SKM-1 (cell line): ENCODE data around the gene ACACA.
A peak's percentile ranks its signal among the peaks of the same experiment; 100 is the strongest.

Experiments used
- DNase-seq: peaks from one replicate; lab custom pipeline; 2025; ENCODE audit not compliant: unreplicated experiment; lab: John Stamatoyannopoulos, UW

Gene ACACA

DNA sequence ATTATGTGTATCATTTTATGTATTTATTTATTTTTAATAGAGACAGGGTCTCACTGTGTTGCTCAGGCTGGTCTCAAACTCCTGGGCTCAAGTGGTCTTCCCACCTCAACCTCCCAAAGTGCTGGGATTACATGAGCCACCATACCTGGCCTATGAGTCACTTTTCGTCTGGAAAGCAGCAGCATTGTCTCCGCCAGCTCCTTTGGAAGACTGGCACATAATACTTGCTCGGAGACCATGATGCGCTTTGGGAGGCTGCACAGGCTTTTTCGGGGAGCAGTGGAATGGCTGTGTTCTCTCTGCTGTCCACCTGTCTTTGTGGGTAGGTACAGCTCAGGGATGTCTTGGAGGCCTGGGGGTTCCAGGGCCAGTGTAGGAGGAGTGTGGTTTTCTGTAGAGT is 355.7 kb downstream of the ACACA start:
- DNase-seq, result no peak

DNA sequence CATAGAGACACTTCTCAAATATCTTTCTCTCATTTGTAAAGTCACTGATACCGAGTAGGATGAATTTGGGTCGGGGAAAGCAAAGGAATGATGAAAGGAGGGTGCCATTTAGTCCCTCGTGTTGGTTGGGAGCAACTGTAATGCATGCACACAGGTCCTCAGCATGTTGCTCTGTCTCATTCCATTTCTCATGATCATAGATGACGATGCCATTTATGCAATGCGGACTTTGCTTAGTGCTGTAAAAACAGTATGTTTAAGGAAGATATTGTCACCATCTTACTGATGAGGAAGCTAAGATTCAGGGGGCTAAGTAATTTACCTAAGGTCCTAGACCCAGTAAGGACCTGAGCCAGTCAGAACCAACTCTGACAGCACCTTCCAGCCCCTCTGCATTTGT is 357.8 kb downstream of the ACACA start:
- DNase-seq, result no peak

DNA sequence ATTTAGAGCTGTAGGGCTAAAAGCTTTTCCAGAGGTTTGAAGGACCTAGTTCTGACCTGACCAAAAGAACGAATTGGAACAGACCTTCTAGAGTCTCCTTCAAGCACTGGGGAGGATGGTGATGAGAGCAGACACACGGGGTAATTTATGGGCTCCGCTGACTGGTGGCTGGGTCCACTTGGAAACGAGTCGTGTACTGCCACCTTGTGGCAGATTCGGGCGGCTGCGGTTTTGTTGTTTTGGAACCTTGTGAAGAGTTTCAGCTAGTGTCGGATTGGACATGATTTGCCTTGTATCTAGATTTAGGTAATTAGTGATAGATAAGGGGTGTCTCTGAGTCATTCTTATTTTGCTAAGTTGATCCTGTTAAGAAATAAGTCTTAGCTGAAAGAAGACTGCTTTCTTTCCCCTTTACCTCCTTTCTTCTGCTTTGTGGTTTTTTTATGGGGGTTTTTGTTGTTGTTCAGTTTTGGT is 359.0 kb downstream of the ACACA start:
- DNase-seq, result peak; percentile 51

DNA sequence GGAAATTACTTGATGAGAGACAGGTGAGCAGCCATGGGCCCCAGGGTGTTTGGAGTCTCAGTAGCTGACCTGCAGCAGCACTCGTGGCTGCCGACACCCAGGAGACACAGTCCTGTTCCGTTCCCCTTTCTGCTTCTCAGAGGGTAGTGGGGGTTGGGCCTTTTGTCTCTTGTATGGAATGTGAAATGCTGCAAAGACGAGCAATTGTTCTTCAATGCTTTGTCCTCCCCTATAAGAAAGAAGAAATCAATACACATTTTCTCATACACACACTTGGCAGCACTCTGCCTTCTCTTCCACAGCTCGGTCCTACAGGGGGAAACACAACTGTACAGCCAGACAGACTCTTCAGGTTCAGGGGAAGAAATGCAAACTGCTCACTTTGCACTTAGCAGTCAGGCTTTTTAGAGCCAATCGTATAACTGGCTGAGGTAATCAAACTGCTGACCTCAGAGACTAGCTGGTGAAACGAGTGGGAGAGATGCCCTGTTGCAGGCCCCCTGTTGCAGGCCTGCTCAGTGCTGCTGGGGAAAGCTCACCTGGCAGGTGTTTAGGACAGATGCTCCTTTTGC is 361.2 kb downstream of the ACACA start:
- DNase-seq, result no peak

DNA sequence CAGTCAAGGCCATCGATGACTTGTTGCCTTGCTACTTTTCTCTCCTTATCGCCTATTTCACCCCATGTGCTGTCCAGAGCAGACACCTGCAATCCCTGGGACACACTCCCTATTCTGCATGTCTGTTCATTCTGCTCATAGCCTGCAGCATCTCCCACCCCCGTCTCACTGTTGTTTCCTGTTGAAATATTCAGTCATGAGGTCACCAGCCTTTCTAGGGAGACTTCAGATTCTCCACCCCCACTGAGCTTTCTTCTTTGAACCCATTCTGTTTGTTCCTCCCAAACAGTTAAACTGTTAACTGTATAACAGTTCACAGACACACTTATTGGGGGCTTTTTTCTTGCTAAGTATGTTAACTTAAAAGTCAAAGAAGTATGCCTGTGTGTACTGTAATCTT is 363.4 kb downstream of the ACACA start:
- DNase-seq, result no peak

DNA sequence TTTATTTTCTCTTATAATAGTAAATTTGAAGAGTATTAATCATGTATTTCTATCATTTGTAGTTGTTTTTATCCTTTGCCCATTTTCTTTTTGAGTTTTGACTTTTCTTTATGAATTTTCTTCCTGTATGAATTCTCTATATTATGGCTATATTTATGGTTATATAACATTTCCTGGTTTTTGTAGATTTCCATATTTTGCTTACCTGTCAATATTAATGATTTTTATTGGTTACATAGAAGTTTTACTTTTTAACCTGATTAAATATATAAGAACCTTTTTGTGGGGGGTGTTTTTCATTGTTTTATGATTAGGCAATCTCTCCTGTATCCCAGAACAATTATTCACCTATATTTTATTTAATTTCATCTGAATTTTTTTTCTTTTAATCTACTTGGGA is 364.7 kb downstream of the ACACA start:
- DNase-seq, result no peak

DNA sequence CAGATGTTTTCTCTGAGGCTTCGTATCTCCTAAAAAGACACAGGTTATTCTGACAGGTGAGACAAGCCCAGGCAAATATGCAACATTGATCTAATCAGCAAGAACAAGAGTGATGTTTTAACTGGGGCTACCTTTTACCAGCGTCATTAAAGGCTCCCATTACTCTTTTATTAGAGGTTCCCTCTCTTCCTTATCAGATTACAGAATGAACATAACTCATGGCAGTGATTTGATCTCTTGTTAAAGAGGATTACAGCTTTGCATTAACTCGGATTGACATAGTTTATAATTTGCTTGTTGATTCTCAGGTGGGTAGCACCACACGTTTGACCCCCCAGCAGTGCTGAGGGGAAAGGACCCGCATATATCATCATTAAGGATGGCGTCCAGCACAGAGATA is 367.4 kb downstream of the ACACA start:
- DNase-seq, result no peak

DNA sequence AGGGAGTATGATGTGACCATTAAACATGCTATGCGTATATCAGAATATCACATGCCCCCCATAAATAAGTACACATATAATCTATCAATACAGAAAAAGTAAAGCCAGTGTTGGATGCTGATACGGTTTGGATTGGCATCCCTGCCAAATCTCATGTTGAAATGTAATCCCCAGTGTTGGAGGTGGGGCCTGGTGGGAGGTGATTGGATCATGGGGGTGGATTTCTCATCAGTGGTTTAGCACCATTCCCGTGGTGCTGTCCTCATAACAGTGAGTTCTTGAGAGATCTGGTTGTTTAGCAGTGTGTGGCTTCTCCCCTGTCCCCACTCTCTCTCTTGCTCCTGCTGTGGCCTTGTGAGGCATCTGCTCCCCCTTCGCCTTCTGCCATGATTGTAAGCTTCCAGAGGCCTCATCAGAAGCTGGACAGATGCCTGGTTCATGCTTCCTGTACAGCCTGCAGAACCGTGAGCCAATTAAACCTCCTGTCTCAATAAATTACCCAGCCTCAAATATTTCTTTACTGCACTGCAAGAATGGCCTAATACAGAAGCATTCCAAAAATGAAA is 369.0 kb downstream of the ACACA start:
- no peak for DNase-seq
